SK-N-SH treated with all-trans-retinoic acid at 6 μM for 48 hours (cell line): ENCODE data around the gene BEND7.

Source experiments
- ATAC-seq: fragments of 200-7000 bp; cut with Tn5 transposase; 3 replicates; pipeline ENCODE4 v1.9.1; 2020; ENCODE audit warnings: mild to moderate bottlenecking, moderate library complexity
- ARNTL ChIP-seq: fragments of 450-650 bp; formaldehyde crosslinking; IDR thresholded peaks from 2 replicates; pipeline ENCODE4 v1.5.0; 2020; ENCODE audit warnings: low read depth, mild to moderate bottlenecking, moderate library complexity, borderline replicate concordance
- CREB5 ChIP-seq: fragments of 250-450 bp; sonication (Bioruptor Pico); IDR thresholded peaks from 2 replicates; pipeline ENCODE4 v1.5.1; 2020; ENCODE audit warnings: low read depth, mild to moderate bottlenecking, moderate library complexity
- CSDC2 ChIP-seq: fragments of 250-450 bp; sonication (Bioruptor Pico); IDR thresholded peaks from 2 replicates; pipeline ENCODE4 v1.5.0; 2020; ENCODE audit warnings: mild to moderate bottlenecking, moderate library complexity
- CSRNP3 ChIP-seq: fragments of 250-450 bp; sonication (Bioruptor Pico); IDR thresholded peaks from 2 replicates; pipeline ENCODE4 v1.5.1; 2021; ENCODE audit warnings: mild to moderate bottlenecking, moderate library complexity
- ESRRG ChIP-seq: fragments of 250-450 bp; sonication (Bioruptor Pico); IDR thresholded peaks from 2 replicates; pipeline ENCODE4 v1.6.1; 2021; ENCODE audit warnings: mild to moderate bottlenecking
- ISL1 ChIP-seq: fragments of 250-450 bp; sonication (Bioruptor Pico); IDR thresholded peaks from 2 replicates; pipeline ENCODE4 v2.1.2; 2022; ENCODE audit warnings: mild to moderate bottlenecking, moderate library complexity
- PATZ1 ChIP-seq: fragments of 250-450 bp; sonication (Bioruptor Pico); IDR thresholded peaks from 2 replicates; pipeline ENCODE4 v1.8.0; 2020; ENCODE audit warnings: mild to moderate bottlenecking, moderate library complexity, borderline replicate concordance
- POU6F1 ChIP-seq: fragments of 250-450 bp; sonication (Bioruptor Pico); IDR thresholded peaks from 2 replicates; pipeline ENCODE4 v1.8.0; 2021; ENCODE audit warnings: low read depth, mild to moderate bottlenecking, moderate library complexity, borderline replicate concordance
- PPARA ChIP-seq: fragments of 250-450 bp; sonication (Bioruptor Pico); IDR thresholded peaks from 2 replicates; pipeline ENCODE4 v1.5.0; 2020; ENCODE audit warnings: mild to moderate bottlenecking, borderline replicate concordance
- RARB ChIP-seq: fragments of 250-450 bp; sonication (Bioruptor Pico); IDR thresholded peaks from 2 replicates; pipeline ENCODE4 v1.8.0; 2021; ENCODE audit warnings: mild to moderate bottlenecking, moderate library complexity
- SNAI2 ChIP-seq: fragments of 250-450 bp; sonication (Bioruptor Pico); IDR thresholded peaks from 2 replicates; pipeline ENCODE4 v1.5.0; 2020; ENCODE audit warnings: mild to moderate bottlenecking, moderate library complexity
- TCF4 ChIP-seq: fragments of 250-450 bp; sonication (Bioruptor Pico); IDR thresholded peaks from 2 replicates; pipeline ENCODE4 v1.8.0; 2021; ENCODE audit warnings: mild to moderate bottlenecking, moderate library complexity, borderline replicate concordance
- TOX ChIP-seq: fragments of 250-450 bp; sonication (Bioruptor Pico); IDR thresholded peaks from 2 replicates; pipeline ENCODE4 v1.8.0; 2021; ENCODE audit warnings: mild to moderate bottlenecking, moderate library complexity, borderline replicate concordance
- ZC3H10 ChIP-seq: fragments of 250-450 bp; sonication (Bioruptor Pico); IDR thresholded peaks from 2 replicates; pipeline ENCODE4 v1.5.1; 2021; ENCODE audit warnings: mild to moderate bottlenecking, moderate library complexity
- ZFP3 ChIP-seq: fragments of 250-450 bp; sonication (Bioruptor Pico); IDR thresholded peaks from 2 replicates; pipeline ENCODE4 v1.5.0; 2020; ENCODE audit warnings: mild to moderate bottlenecking, moderate library complexity
- ZFP30 ChIP-seq: fragments of 450-650 bp; formaldehyde crosslinking; IDR thresholded peaks from 2 replicates; pipeline ENCODE4 v1.5.0; 2022; ENCODE audit warnings: mild to moderate bottlenecking, moderate library complexity
- ZNF70 ChIP-seq: fragments of 450-650 bp; formaldehyde crosslinking; IDR thresholded peaks from 2 replicates; pipeline ENCODE4 v1.5.0; 2020; ENCODE audit warnings: mild to moderate bottlenecking, moderate library complexity
- ZNF8 ChIP-seq: fragments of 450-650 bp; formaldehyde crosslinking; IDR thresholded peaks from 2 replicates; pipeline ENCODE4 v1.5.0; 2020; ENCODE audit warnings: mild to moderate bottlenecking, moderate library complexity

The BEND7 gene

GRCh38 chr10:13445656-13446400 is 83.0 kb downstream of the BEND7 start:
- TF ChIP-seq ARNTL (CRISPR knock-in tag) (no peak), ZC3H10 (CRISPR knock-in tag) (no peak), CREB5 (CRISPR knock-in tag) (no peak), ESRRG (CRISPR knock-in tag) (no peak), PPARA (CRISPR knock-in tag) (no peak), ZFP3 (CRISPR knock-in tag) (no peak), CSRNP3 (CRISPR knock-in tag) (no peak), ZNF70 (CRISPR knock-in tag) (no peak), RARB (CRISPR knock-in tag) (no peak), ZFP30 (CRISPR knock-in tag) (no peak), CSDC2 (CRISPR knock-in tag) (no peak), ZNF8 (CRISPR knock-in tag) (no peak), TCF4 (CRISPR knock-in tag) (no peak), ISL1 (no peak), POU6F1 (CRISPR knock-in tag) (no peak), SNAI2 (no peak), PATZ1 (CRISPR knock-in tag) (no peak)
- TF ChIP-seq, all 23 proteins: peak for 0
- no peak for ATAC-seq

GRCh38 chr10:13441476-13441875 is 87.3 kb downstream of the BEND7 start:
- no peak for TF ChIP-seq ZC3H10 (CRISPR knock-in tag)
- no peak for TF ChIP-seq CSRNP3 (CRISPR knock-in tag)
- no peak for TF ChIP-seq TOX
- no peak for TF ChIP-seq SNAI2
- no peak for TF ChIP-seq PATZ1 (CRISPR knock-in tag)
- TF ChIP-seq ZNF8 (CRISPR knock-in tag), result no peak
- TF ChIP-seq PPARA (CRISPR knock-in tag), result no peak
- no peak for TF ChIP-seq CREB5 (CRISPR knock-in tag)
- no peak for TF ChIP-seq POU6F1 (CRISPR knock-in tag)
- no peak for TF ChIP-seq RARB (CRISPR knock-in tag)
- no peak for TF ChIP-seq ESRRG (CRISPR knock-in tag)
- TF ChIP-seq ZNF70 (CRISPR knock-in tag), result no peak
- ATAC-seq, result no peak
